C4-2B (cell line): Measurements from ENCODE around the gene MSL3.

Source experiments
- H3K27ac ChIP-seq: fragments of 450-650 bp; 2 replicates; pipeline ENCODE4 v1.5.1; 2017
- ZFX ChIP-seq: fragments of 450-650 bp; IDR thresholded peaks from 2 replicates; pipeline ENCODE4 v1.6.1; 2017
- TF ChIP-seq, protein P1 (sequence below): fragments of 450-650 bp; conservative IDR thresholded peaks from 2 replicates; pipeline ENCODE4 v1.5.1; 2017; ENCODE audit warnings: mild to moderate bottlenecking

Gene MSL3

GRCh38 chrX:11757719-11758399 lies at the start of gene MSL3:
MSL3 (plus strand) TSS chrX:11758237; CDS start chrX:11758264, 27 bp downstream.
- H3K27ac ChIP-seq: peak within 1 kb of the TSS; percentile 78
- TF ChIP-seq ZFX: no peak
- TF ChIP-seq, protein P1, sequence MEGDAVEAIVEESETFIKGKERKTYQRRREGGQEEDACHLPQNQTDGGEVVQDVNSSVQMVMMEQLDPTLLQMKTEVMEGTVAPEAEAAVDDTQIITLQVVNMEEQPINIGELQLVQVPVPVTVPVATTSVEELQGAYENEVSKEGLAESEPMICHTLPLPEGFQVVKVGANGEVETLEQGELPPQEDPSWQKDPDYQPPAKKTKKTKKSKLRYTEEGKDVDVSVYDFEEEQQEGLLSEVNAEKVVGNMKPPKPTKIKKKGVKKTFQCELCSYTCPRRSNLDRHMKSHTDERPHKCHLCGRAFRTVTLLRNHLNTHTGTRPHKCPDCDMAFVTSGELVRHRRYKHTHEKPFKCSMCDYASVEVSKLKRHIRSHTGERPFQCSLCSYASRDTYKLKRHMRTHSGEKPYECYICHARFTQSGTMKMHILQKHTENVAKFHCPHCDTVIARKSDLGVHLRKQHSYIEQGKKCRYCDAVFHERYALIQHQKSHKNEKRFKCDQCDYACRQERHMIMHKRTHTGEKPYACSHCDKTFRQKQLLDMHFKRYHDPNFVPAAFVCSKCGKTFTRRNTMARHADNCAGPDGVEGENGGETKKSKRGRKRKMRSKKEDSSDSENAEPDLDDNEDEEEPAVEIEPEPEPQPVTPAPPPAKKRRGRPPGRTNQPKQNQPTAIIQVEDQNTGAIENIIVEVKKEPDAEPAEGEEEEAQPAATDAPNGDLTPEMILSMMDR: no peak

DNA sequence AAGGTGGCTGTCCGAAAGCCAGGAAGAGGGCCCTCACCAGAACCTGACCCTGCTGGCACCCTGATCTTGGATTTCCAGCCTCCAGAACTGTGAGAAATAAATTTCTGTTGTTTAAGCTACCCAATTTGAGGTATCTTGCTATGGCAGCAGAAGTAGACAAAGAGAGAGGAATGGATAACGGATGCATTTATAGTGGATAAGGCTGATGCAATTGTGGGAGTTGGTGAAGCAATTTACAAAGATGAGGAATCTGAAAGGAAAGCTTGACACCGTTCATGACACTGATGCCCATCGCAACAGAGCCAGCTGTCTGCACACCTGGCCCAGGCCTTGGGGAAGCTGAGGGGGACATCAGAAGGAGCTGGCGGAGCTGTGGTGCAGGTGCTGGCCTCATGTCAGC lies 35.7 kb upstream of the MSL3 start:
- no peak overlapping the region for H3K27ac ChIP-seq
- no peak for TF ChIP-seq ZFX
- TF ChIP-seq, protein P1: no peak

GRCh38 chrX:11724122-11725017 lies 33.7 kb upstream of the MSL3 start:
- H3K27ac ChIP-seq: no peak overlapping the region
- TF ChIP-seq, protein P1: peak; percentile 78
- TF ChIP-seq ZFX: no peak

GRCh38 chrX:11725631-11726442 lies 32.2 kb upstream of the MSL3 start:
- TF ChIP-seq, protein P1: no peak
- no peak for TF ChIP-seq ZFX
- no peak overlapping the region for H3K27ac ChIP-seq

DNA sequence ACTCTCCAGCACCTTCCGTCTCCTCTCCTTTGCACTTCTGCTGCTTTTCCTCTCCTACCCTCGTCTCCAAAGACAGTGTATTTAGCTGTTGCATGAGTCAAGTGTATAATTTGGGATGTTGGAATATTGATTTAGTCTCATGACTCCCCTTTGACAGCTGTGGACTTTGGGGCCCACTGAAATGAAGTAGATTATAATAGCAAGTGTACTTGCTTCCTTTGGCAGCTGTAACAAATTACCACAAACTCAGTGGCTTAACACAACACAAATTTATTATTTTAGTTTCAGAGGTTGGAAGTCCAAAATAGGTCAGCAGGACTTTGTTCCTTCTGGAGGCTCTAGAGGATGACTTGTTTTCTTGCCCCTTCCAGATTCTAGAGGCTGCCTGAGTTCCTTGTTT lies 29.5 kb upstream of the MSL3 start:
- no peak for TF ChIP-seq ZFX
- TF ChIP-seq, protein P1: no peak
- no peak overlapping the region for H3K27ac ChIP-seq

- no peak overlapping the region for H3K27ac ChIP-seq
- TF ChIP-seq, protein P1: no peak
- TF ChIP-seq ZFX: no peak
Measured at GRCh38 chrX:11733614-11734013, 24.4 kb upstream of the MSL3 start.
